Hippocampal formation (tissue), 2 donors: ENCODE data around the gene JAK1.
A peak's percentile ranks its signal among the peaks of the same experiment; 100 is the strongest.
"Not testable (repeated sequence)": the region's sequence is repeated elsewhere in the genome, so short reads cannot be mapped to it uniquely, and the experiment has no call there.

Source experiments
- DNase-seq, 2 donors: peaks; one replicate each; lab custom pipeline; 2025; lab: John Stamatoyannopoulos, UW

Gene JAK1

GRCh38 chr1:64966158-64966971, at the start of gene JAK1:
JAK1 (minus strand) TSS chr1:64966549; CDS start chr1:64886264, 80,285 bp downstream.
- peak; percentile 82 to 84 for DNase-seq

DNA sequence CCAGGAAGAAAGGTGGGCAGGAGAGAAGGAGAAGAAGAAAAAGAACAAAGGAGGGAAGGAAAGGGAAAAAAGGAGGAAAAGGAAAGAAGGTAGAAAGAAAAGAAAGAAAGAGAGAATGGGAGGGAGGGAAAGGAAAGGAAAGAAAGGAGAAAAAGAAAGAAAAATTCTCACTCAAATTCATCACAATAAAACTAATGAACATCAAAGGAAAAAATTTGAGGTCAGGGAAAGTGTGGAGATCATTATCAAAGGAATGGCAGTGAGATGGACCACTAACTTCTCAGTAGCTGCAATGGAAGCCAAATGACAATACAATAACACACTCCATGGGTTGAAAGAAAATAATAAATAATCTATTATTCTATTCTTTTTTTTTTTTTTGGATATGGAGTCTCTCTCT, 48.0 kb upstream of the JAK1 start:
- DNase-seq: no peak

GRCh38 chr1:65011983-65012382, 45.6 kb upstream of the JAK1 start:
- no peak for DNase-seq

DNA sequence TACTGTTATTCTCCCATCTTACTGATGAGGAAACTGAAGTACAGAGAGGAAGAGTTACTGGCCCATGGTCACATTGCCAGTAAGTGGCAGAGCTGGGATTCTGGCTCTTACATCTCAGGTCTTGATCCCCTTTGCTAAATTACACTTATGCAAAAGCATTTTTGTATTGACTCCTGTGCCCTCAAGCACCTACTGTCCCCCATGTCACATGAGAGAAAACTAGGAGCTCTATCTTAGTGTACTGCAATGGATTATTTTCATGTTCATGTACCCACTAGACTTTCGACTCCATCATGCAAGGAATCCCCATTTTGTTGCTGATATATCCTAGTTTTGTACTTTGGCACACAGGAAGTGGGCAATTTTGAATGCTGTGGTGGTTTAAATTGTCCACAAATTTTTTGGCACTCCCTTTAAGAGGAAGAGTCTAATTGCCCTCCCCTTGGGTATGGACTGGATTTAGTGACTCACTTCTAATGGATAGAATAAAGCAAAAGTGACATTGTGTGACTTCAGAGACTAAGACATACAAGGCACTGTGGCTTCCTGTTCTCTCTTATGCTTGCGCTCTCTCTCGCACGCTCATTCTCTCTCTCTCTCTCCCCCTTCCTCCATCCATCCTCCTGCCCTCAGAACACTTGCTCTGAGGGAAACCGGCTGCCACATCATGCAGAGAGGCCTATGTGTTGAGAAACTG, 43.5 kb upstream of the JAK1 start:
- DNase-seq: no peak

DNA sequence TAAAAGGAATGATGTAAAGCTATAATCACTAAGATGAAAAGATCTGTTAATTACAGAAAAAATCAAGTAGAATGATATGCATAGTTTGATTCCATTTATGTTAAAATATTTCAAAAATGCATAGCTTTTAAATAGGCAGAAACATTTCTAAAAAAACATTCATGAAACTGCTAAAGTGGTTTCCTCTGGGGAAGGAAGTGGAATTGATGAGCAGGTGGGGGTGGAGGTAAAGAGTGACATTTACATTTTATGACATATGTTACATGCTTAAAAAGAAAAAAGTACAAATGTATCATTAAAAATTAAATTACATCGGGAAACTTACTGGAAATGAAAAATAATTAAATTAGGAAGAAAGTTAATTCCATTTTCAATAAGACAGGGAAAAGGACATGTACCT, 42.8 kb upstream of the JAK1 start:
- DNase-seq: no peak

DNA sequence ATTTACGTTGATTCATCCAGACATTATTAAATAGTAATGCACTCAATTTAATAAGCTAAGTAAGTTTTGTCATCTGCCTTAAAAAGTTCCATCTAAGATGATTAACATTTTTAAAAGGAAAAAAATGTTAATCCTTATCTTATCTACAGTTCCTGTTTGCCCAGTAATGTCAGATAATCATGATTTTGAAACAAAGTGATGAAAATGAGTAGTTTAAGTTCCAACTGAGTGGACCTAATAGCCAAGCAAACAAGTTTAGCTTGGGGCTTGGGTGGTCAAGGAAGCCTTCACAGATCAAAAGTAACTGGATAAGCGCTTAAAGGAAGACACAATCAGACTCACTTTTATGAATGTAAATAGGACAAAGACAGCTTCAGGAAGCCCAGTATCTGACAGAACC, 40.5 kb upstream of the JAK1 start:
- no peak for DNase-seq

DNA sequence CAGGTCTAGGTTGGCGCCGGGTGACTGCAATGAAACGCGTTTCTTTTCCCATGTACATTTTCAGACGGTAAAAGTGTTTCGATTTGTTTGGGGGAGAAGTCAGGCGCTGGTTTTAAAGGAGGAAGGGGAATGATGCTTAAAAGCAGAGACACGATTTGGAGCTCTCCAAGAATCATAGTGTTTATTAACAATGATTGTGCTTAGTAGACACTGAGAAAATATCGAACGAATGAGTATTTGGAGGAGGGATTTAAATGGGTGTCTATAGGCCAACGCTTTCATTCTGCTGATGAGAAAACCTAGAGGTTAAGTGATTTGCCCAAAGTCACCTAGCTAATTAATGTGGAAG, 36.9 kb upstream of the JAK1 start:
- no peak for DNase-seq

- DNase-seq: peak; percentile 47 to 63
Measured at GRCh38 chr1:65002508-65003315, 36.4 kb upstream of the JAK1 start.

GRCh38 chr1:65002156-65002507, 35.8 kb upstream of the JAK1 start:
- DNase-seq: no peak

GRCh38 chr1:65001231-65001792, 35.0 kb upstream of the JAK1 start:
- DNase-seq: no peak

- DNase-seq: not testable (repeated sequence)
Measured at GRCh38 chr1:64998425-64998948, 32.1 kb upstream of the JAK1 start.

DNA sequence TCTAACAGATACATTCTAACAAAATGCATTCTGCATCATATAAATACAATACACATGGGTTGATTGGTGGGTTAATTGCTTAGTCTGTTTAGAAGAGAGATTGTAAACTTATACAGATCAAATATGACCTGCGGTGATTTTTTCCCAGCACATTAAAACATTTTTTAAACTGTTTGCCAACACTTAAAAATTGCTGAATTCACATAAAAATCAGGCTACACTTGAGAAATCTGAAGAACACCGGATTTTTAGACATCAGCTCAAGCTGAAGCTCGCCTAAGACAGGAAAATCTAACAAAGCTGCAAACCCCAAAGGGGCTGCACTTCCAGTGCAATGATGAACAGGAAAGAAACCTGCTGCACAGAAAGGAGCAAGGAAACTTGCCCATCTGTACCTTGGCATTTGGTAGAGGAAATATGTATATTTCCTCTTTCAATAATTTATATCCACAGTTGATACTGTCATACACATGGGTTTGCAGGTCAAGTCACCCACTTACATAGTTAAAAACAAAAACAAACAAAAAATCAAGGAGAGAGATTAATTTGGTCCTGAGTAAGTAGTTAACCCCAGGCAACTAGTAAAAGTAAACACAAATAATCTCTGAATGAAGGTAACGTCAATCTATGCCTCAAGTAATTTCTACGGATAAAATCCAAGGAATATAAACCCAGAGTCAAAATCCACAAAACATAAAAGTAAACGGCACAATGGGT, 30.4 kb upstream of the JAK1 start:
- DNase-seq: no peak

- no peak for DNase-seq
Measured at GRCh38 chr1:64995316-64995715, 29.0 kb upstream of the JAK1 start.

DNA sequence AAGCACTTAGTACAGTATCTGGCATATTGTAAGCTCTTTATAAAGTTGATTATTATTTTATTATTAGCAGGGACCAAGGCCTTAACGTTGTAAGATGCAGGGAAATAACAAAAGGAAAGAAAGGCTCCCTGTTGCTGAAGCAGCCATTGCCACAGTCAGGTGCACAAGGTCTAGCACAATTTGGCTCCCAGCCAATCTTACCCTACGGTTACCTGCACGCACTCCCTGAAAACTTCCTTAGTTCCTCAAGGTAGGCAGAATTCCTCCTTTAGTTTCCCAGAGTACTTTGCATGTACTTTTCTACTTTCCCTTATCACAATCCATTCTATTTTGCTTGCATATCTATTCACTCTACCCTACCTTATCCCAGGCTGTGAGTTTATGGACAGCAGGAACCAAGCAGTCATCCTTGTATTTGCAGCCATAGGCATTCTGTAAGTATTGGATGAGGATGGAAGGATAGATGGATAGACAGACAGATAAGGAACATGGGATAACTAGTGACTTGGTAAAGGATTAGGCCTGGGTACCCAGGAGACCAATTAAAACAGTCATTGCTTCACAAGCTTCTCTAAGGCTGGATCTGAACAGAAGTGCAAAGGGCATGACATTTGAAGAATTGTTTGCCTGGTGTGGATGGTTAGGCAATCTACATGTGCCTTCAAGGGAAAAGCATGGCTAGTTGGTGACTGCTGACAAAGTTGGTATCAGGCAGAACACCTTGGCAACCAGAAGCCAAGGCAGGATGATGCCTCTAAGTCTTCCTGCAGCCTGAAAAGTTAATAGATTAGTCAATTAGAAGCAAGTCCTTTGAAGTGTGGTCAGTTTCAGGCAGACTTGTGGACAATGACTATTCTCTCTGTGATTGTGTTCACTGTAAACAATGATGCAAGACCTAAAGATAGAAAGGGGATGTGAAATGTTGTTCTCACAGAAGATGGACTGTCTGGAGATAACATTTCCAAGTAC, 20.8 kb upstream of the JAK1 start:
- DNase-seq: no peak

DNA sequence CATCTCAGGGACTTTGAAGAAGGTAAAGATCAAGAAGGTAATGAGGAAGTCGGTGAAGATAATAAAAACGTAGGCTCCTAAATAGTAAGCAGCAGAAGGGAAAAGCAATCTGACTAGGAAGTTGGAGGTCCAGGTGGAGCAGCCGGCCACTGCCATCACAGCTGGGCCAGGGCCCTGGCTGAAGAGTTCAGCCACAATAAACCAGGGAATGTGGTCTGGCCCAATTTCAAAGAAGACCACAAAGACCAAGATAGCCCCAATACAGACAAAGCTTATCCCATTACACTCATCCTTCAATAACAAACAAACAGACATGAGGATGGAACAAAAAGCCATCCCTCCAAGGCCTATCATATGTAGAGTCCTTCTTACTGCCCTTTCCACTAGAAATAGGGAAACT, 18.4 kb upstream of the JAK1 start:
- no peak for DNase-seq

- DNase-seq: no peak
Measured at GRCh38 chr1:64984106-64984505, 17.8 kb upstream of the JAK1 start.

DNA sequence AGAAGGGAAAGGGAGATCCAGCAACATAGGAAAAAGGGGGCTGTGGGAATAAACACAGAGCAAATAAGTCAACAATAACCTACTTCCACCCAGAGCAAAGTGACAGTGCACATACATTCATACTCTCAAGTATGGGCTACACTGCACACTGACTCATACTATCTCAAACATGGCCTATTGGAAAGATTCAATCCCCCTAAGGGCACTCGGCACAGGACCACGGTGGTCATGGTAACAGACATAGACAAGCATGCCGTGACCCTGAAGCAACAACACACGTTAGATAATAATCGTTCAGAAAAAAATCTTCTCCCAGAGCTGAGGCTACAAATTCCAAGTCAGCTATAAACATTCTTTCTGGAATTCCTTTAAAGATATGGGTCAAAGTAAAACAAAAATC, 16.8 kb upstream of the JAK1 start:
- DNase-seq: no peak

- DNase-seq: no peak
Measured at GRCh38 chr1:64981601-64982533, 15.5 kb upstream of the JAK1 start.
